CD14-positive monocyte (primary cell): Measurements from ENCODE around the gene RDH5. TPM values are rescaled to one million over a fixed set of nuclear protein-coding genes. Genes with fewer than 3 reads are reported as not detected.

Experiments
- DNase-seq, 3 donors: peaks; one replicate each; pipeline ENCODE4 v3.0.0-alpha.2; 2011 to 2022
- H2AFZ ChIP-seq: 2 replicates; pipeline ENCODE4 v1.6.0; 2012; ENCODE audit warnings: mild to moderate bottlenecking, low read depth, low read length, inconsistent platforms; ENCODE audit not compliant: insufficient read depth, poor library complexity, severe bottlenecking
- H3K27ac ChIP-seq, 2 donors: 1 replicate in 1 of 2; 2 replicates in 1 of 2; pipeline ENCODE4 v1.5.1; 2012 to 2013; ENCODE audit warnings: low read length in 2 of 2, control low read depth in 1 of 2, inconsistent platforms in 1 of 2, low read depth in 1 of 2, mild to moderate bottlenecking in 1 of 2
- H3K27me3 ChIP-seq, 2 donors: one replicate each; pipeline versions ENCODE4 v1.6.0 to v1.6.1; 2011 to 2013; ENCODE audit warnings: low read length in 2 of 2; ENCODE audit not compliant: control insufficient read depth in 2 of 2, insufficient read depth in 2 of 2
- H3K36me3 ChIP-seq, 2 donors: replicated peaks in 1 of 2; 1 replicate in 1 of 2; 2 replicates in 1 of 2; pipeline versions ENCODE4 v1.5.1 to v1.6.1; 2012 to 2013; ENCODE audit warnings: low read length in 2 of 2, control low read depth in 1 of 2, inconsistent platforms in 1 of 2, mild to moderate bottlenecking in 1 of 2; ENCODE audit not compliant: insufficient read depth in 2 of 2, control insufficient read depth in 1 of 2
- H3K4me1 ChIP-seq, 2 donors: 1 replicate in 1 of 2; 2 replicates in 1 of 2; pipeline versions ENCODE4 v1.5.1 to v1.6.1; 2012 to 2013; ENCODE audit warnings: low read length in 2 of 2, control low read depth in 1 of 2, inconsistent platforms in 1 of 2, mild to moderate bottlenecking in 1 of 2, moderate library complexity in 1 of 2; ENCODE audit not compliant: insufficient read depth in 2 of 2, control insufficient read depth in 1 of 2
- H3K4me2 ChIP-seq: replicated peaks from 2 replicates; pipeline ENCODE3; 2012; ENCODE audit warnings: low read length, moderate library complexity, mild to moderate bottlenecking; ENCODE audit not compliant: poor library complexity, severe bottlenecking; ENCODE audit errors: extremely low read depth
- H3K4me3 ChIP-seq, 3 experiments: fragments of 200-600 bp in 1 of 3; sonication (generic) in 1 of 3; replicated peaks in 1 of 3; 1 replicate in 2 of 3; 2 replicates in 1 of 3; pipeline ENCODE4 v1.5.1; 2011 to 2013; ENCODE audit warnings: low read length in 3 of 3, mild to moderate bottlenecking in 3 of 3, control low read depth in 2 of 3, low read depth in 2 of 3, inconsistent platforms in 1 of 3, moderate library complexity in 1 of 3
- H3K79me2 ChIP-seq: 2 replicates; pipeline ENCODE4 v1.6.0; 2012; ENCODE audit warnings: mild to moderate bottlenecking, control low read depth, inconsistent platforms, low read length, moderate library complexity; ENCODE audit not compliant: insufficient read depth
- H3K9ac ChIP-seq: 2 replicates; pipeline ENCODE4 v1.6.0; 2017; ENCODE audit warnings: low read length, mild to moderate bottlenecking; ENCODE audit not compliant: insufficient read depth, poor library complexity, severe bottlenecking
- H3K9me3 ChIP-seq, 2 donors: replicated peaks in 1 of 2; 1 replicate in 1 of 2; 2 replicates in 1 of 2; pipeline versions ENCODE4 v1.5.1 to v1.6.1; 2012 to 2013; ENCODE audit warnings: low read length in 2 of 2, control low read depth in 1 of 2; ENCODE audit not compliant: control insufficient read depth in 1 of 2, insufficient read depth in 1 of 2
- H4K20me1 ChIP-seq: 2 replicates; pipeline ENCODE4 v1.6.0; 2012; ENCODE audit warnings: mild to moderate bottlenecking, low read length, control low read depth, moderate library complexity; ENCODE audit not compliant: insufficient read depth
- H3K27ac Mint-ChIP-seq, 7 donors: one replicate each; pipeline ENCODE4 v1.8.0; 2020; ENCODE audit warnings: mild to moderate bottlenecking in 7 of 7, mixed read lengths in 7 of 7, moderate library complexity in 6 of 7, inconsistent platforms in 2 of 7
- H3K27me3 Mint-ChIP-seq, 3 donors: one replicate each; pipeline ENCODE4 v1.8.0; 2021 to 2022; ENCODE audit warnings: low read depth in 3 of 3, mild to moderate bottlenecking in 3 of 3, mixed read lengths in 3 of 3, moderate library complexity in 3 of 3, inconsistent platforms in 1 of 3
- H3K36me3 Mint-ChIP-seq, 2 donors: one replicate each; pipeline ENCODE4 v1.8.0; 2020; ENCODE audit warnings: mixed read lengths in 2 of 2, inconsistent platforms in 1 of 2, mild to moderate bottlenecking in 1 of 2
- H3K4me1 Mint-ChIP-seq: one replicate; pipeline ENCODE4 v1.8.0; 2020; ENCODE audit warnings: mild to moderate bottlenecking, mixed read lengths
- H3K4me3 Mint-ChIP-seq, 2 donors: one replicate each; pipeline ENCODE4 v1.8.0; 2020; ENCODE audit warnings: mild to moderate bottlenecking in 2 of 2, mixed read lengths in 2 of 2, moderate library complexity in 1 of 2
- H3K9me3 Mint-ChIP-seq, 7 donors: one replicate each; pipeline ENCODE4 v1.8.0; 2020 to 2022; ENCODE audit warnings: mixed read lengths in 7 of 7, mild to moderate bottlenecking in 6 of 7, moderate library complexity in 6 of 7, inconsistent platforms in 2 of 7
- CTCF ChIP-seq: fragments of 200-600 bp; IDR thresholded peaks from one replicate; pipeline ENCODE4 v1.8.0; 2022; ENCODE audit warnings: antibody characterized with exemption, mild to moderate bottlenecking
- WGBS: methylation state at CpG from one replicate; pipeline ENCODE4 v1.1.5; 2013; ENCODE audit warnings: missing lambda C conversion rate; ENCODE audit not compliant: insufficient coverage; 5-methylcytosine and 5-hydroxymethylcytosine counted together
- intact Hi-C, 2 donors: fragments of 100-400 bp; cut with micrococcal nuclease; formaldehyde crosslinking; loops; one replicate each; pipeline versions ENCODE4 v1.15.0 to v1.15.1; 2023
- polyA plus RNA-seq, 3 donors: library from polyadenylated mRNA; depleted of rRNA in 1 of 3; unstranded in 2 of 3; stranded (reverse) in 1 of 3; fragments of 300-500 nt in 2 of 3; fragments of >200 nt in 1 of 3; fragmentation: Illumina TruSeq in 2 of 3; gene quantifications; 1 replicate in 2 of 3; 2 replicates in 1 of 3; pipeline ENCODE4 v1.2.3, GENCODE V29; 2012 to 2021

The RDH5 gene
- polyA plus RNA-seq, 3 donors: 1.2 to 10.4 (median 1.2) TPM

GRCh38 chr12:55702861-55703260 lies 17.3 kb upstream of the RDH5 start:
- Mint-ChIP-seq H3K9me3 (peaks cover 0 to 9% (median 2%) of the 10 kb centered on the region in 7 donors), H3K36me3 (peaks cover 0 to 7% of the 10 kb centered on the region in 2 donors), H3K27ac (peak overlapping the region in 1 of 7 donors; percentile 47), H3K4me1 (peaks cover 28% of the 10 kb centered on the region), H3K27me3 (peaks cover 24 to 34% (median 29%) of the 10 kb centered on the region in 3 donors), H3K4me3 (no peak overlapping the region)
- Histone ChIP-seq H2AFZ (no peak overlapping the region), H3K27ac (no peak overlapping the region), H3K4me2 (no peak overlapping the region), H3K27me3 (peaks cover 4 to 19% of the 10 kb centered on the region in 2 donors), H3K9ac (no peak overlapping the region), H4K20me1 (no peaks in the 10 kb centered on the region), H3K4me3 (no peak overlapping the region), H3K36me3 (no peaks in the 10 kb centered on the region), H3K4me1 (peaks cover 11 to 12% of the 10 kb centered on the region in 2 donors), H3K79me2 (no peaks in the 10 kb centered on the region), H3K9me3 (no peaks in the 10 kb centered on the region)
- DNase-seq: no peak
- intact Hi-C loops: no loop called here
- 96% methylated on average over 4 of the region's 8 CpGs for WGBS
- TF ChIP-seq CTCF: no peak

- H3K27ac ChIP-seq: no peak overlapping the region
- H4K20me1 ChIP-seq: no peaks in the 10 kb centered on the region
- no peak overlapping the region for H3K9ac ChIP-seq
- no peaks in the 10 kb centered on the region for H3K36me3 ChIP-seq
- H3K27me3 ChIP-seq: peaks cover 4 to 22% of the 10 kb centered on the region in 2 donors
- Mint-ChIP-seq H3K36me3 (peaks cover 0 to 7% of the 10 kb centered on the region in 2 donors), H3K4me3 (no peak overlapping the region), H3K27me3 (peaks cover 26 to 38% (median 32%) of the 10 kb centered on the region in 3 donors), H3K4me1 (peaks cover 32% of the 10 kb centered on the region), H3K27ac (no peak overlapping the region), H3K9me3 (peaks cover 0 to 9% (median 2%) of the 10 kb centered on the region in 7 donors)
- intact Hi-C loops: no loop called here
- H3K9me3 ChIP-seq: no peaks in the 10 kb centered on the region
- H2AFZ ChIP-seq: no peak overlapping the region
- no peak overlapping the region for H3K4me2 ChIP-seq
- WGBS: 87% methylated on average over 2 of the region's 2 CpGs
- no peak for TF ChIP-seq CTCF
- DNase-seq: no peak
- peaks cover 16 to 17% of the 10 kb centered on the region in 2 donors for H3K4me1 ChIP-seq
- no peak overlapping the region for H3K4me3 ChIP-seq
- no peaks in the 10 kb centered on the region for H3K79me2 ChIP-seq
These were observed 16.9 kb upstream of the RDH5 start for GRCh38 chr12:55703288-55703687.
